ENCODE measurements around the gene SLC39A2.

Gene SLC39A2

GRCh38 chr14:20989787-20990600 lies 9.1 kb upstream of the SLC39A2 start, which contains the start of gene METTL17:
Gene METTL17, plus strand, starts transcription at chr14:20989980. Its CDS starts 23 bp downstream, at chr14:20990003.
- peak within 1 kb of the TSS; percentile 87 for H3K9ac ChIP-seq (ENCODE audit: low read length)
- peaks cover 24% of the 10 kb centered on the region for H3K36me3 ChIP-seq (ENCODE audit: low read length)
- peak within 1 kb of the TSS; percentile 60 for H3K27ac ChIP-seq (ENCODE audit: low read depth, low read length)
- H4K20me1 ChIP-seq (ENCODE audit: low read depth, low read length), result no peaks in the 10 kb centered on the region
- no peaks in the 10 kb centered on the region for H3K9me2 ChIP-seq (replicated peaks; ENCODE audit: insufficient read depth, low read length)
- TF ChIP-seq CTCF (IDR thresholded peaks at IDR 0.05; ENCODE audit: insufficient read depth, low read length, poor library complexity, severe bottlenecking) (peak; percentile 50), EZH2phosphoT487 (conservative IDR thresholded peaks at IDR 0.05; ENCODE audit: low read length) (no peak)
- peak within 1 kb of the TSS; percentile 91 for H2AFZ ChIP-seq (ENCODE audit: low read depth, low read length, severe bottlenecking)
- H3F3A ChIP-seq (ENCODE audit: insufficient read depth), result peaks cover 4% of the 10 kb centered on the region; the same call in 1 of the 2 replicates
- H3K27me3 ChIP-seq (ENCODE audit: low read length), result no peaks in the 10 kb centered on the region
- H3K4me2 ChIP-seq (ENCODE audit: low read depth, low read length, poor library complexity, severe bottlenecking), result peak within 1 kb of the TSS; percentile 86
- no peaks in the 10 kb centered on the region for H3K9me3 ChIP-seq (ENCODE audit: insufficient read depth, low read length)
- H3K4me3 ChIP-seq (ENCODE audit: insufficient read depth, low read length, poor library complexity, severe bottlenecking), result peak within 1 kb of the TSS; percentile 74
- H3K79me2 ChIP-seq (ENCODE audit: insufficient read depth, low read length), result peaks cover 24% of the 10 kb centered on the region

GRCh38 chr14:20996521-20996920 lies 2.6 kb upstream of the SLC39A2 start:
- Histone ChIP-seq H3F3A (ENCODE audit: insufficient read depth) (no peaks in the 10 kb centered on the region), H3K4me3 (ENCODE audit: insufficient read depth, low read length, poor library complexity, severe bottlenecking) (no peak overlapping the region), H4K20me1 (ENCODE audit: low read depth, low read length) (no peaks in the 10 kb centered on the region), H3K9me2 (replicated peaks; ENCODE audit: insufficient read depth, low read length) (no peaks in the 10 kb centered on the region), H3K4me2 (ENCODE audit: low read depth, low read length, poor library complexity, severe bottlenecking) (no peak overlapping the region), H3K79me2 (ENCODE audit: insufficient read depth, low read length) (peaks cover 8% of the 10 kb centered on the region), H3K27me3 (ENCODE audit: low read length) (no peaks in the 10 kb centered on the region), H3K9me3 (ENCODE audit: insufficient read depth, low read length) (no peaks in the 10 kb centered on the region), H3K27ac (ENCODE audit: low read depth, low read length) (no peak overlapping the region), H2AFZ (ENCODE audit: low read depth, low read length, severe bottlenecking) (no peak overlapping the region), H3K9ac (ENCODE audit: low read length) (no peak overlapping the region), H3K36me3 (ENCODE audit: low read length) (peaks cover 24% of the 10 kb centered on the region)
- no peak for TF ChIP-seq EZH2phosphoT487 (conservative IDR thresholded peaks at IDR 0.05; ENCODE audit: low read length)
- no peak for TF ChIP-seq CTCF (IDR thresholded peaks at IDR 0.05; ENCODE audit: insufficient read depth, low read length, poor library complexity, severe bottlenecking)

GRCh38 chr14:20997115-20997514 lies 2.0 kb upstream of the SLC39A2 start:
- Histone ChIP-seq H4K20me1 (ENCODE audit: low read depth, low read length) (no peaks in the 10 kb centered on the region), H3K36me3 (ENCODE audit: low read length) (peaks cover 19% of the 10 kb centered on the region), H3F3A (ENCODE audit: insufficient read depth) (no peaks in the 10 kb centered on the region), H3K4me2 (ENCODE audit: low read depth, low read length, poor library complexity, severe bottlenecking) (no peak overlapping the region), H3K27ac (ENCODE audit: low read depth, low read length) (no peak overlapping the region), H3K27me3 (ENCODE audit: low read length) (no peaks in the 10 kb centered on the region), H2AFZ (ENCODE audit: low read depth, low read length, severe bottlenecking) (no peak overlapping the region), H3K9me2 (replicated peaks; ENCODE audit: insufficient read depth, low read length) (no peaks in the 10 kb centered on the region), H3K9ac (ENCODE audit: low read length) (no peak overlapping the region), H3K4me3 (ENCODE audit: insufficient read depth, low read length, poor library complexity, severe bottlenecking) (no peak overlapping the region), H3K79me2 (ENCODE audit: insufficient read depth, low read length) (peaks cover 2% of the 10 kb centered on the region; the same call in 1 of the 2 replicates), H3K9me3 (ENCODE audit: insufficient read depth, low read length) (no peaks in the 10 kb centered on the region)
- TF ChIP-seq EZH2phosphoT487 (conservative IDR thresholded peaks at IDR 0.05; ENCODE audit: low read length), result no peak
- TF ChIP-seq CTCF (IDR thresholded peaks at IDR 0.05; ENCODE audit: insufficient read depth, low read length, poor library complexity, severe bottlenecking), result no peak
